NCI-H1930 (cell line): ENCODE measurements around the gene GOLGA6L9.
"Not testable (repeated sequence)": the region's sequence is repeated elsewhere in the genome, so short reads cannot be mapped to it uniquely, and the experiment has no call there.

Experiments
- DNase-seq, 2 experiments: peaks; one replicate each; lab custom pipeline; 2025; lab: John Stamatoyannopoulos, UW

The GOLGA6L9 gene

DNA sequence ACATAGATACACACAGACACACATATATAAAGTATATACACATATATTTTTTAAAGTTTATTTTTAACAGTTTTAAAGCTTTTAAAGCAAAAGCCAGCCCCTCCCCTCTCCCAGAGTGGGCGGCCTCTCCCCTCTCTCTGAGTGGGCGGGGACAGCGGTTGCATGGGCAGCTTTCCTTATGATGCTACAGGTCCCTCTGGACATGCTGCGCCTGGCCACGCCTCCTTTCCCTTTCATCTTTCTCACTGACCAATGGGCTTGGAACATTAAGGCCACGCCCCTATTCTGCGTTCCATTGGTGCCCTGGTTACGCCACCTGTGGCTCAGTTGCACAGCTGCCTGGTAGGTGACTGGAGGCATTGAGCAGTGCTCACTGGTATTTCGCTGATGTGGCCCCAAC lies at the start of gene GOLGA6L9:
TSS of gene GOLGA6L9 (plus strand) at position 124 of the 400 bp plus-strand sequence. CDS start at position 388, 264 bp downstream.
- not testable (repeated sequence) for DNase-seq

- DNase-seq = not testable (repeated sequence)
Observed at GRCh38 chr15:82381330-82381955, 48.2 kb upstream of the GOLGA6L9 start.

GRCh38 chr15:82387209-82387608 lies 42.4 kb upstream of the GOLGA6L9 start:
- not testable (repeated sequence) for DNase-seq

DNA sequence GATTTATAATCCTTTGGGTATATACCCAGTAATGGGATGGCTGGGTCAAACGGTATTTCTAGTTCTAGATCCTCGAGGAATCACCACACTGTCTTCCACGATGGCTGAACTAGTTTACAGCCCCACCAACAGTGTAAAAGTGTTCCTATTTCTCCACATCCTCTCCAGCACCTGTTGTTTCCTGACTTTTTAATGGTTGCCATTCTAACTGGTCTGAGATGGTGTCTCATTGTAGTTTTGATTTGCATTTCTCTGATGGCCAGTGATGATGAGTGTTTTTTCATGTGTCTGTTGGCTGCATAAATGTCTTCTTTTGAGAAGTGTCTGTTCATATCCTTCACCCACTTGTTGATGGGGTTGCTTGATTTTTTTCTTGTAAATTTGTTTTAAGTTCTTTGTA lies 39.5 kb upstream of the GOLGA6L9 start:
- DNase-seq = not testable (repeated sequence)

DNA sequence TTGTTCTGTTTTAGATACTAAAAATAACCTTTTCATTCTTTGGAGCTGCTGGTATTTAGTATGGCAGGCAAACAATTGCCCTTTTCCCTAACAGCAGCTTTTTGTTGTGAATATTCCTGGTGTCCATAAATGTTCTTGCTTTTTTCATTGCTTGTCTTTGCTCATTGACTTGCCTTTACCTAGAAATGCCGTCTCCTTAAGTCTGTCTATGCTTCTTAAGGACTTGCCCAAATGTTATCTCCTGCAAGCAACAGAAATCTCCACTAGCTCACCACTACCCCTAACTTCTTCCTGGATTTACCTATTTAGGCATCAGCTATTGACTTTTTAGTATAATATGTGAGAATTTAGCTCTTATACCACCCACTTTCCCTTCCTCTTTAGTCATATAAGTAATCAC lies 37.5 kb upstream of the GOLGA6L9 start:
- not testable (repeated sequence) for DNase-seq

GRCh38 chr15:82393671-82394070 lies 35.9 kb upstream of the GOLGA6L9 start:
- DNase-seq = no peak

DNA sequence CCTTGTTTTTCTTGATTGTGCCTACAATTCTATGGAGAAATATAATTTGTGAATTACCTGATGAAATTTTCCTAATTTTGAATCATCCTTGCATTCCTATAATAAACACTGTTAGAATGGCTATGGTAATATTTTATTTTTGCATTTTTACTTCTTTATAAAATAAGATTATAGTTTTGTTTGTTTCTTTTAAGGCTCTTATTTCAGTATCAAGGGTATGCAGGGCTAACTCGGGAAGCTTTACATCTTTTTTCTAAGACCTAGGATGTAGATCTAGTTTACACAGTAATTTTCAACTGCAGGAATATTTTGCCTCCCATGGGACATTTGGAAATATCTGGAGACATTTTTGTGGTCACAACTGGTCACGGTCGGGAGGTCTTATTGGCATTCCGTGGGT lies 33.8 kb upstream of the GOLGA6L9 start:
- not testable (repeated sequence) for DNase-seq

- DNase-seq = no peak
Observed at GRCh38 chr15:82397817-82398216, 31.8 kb upstream of the GOLGA6L9 start.

DNA sequence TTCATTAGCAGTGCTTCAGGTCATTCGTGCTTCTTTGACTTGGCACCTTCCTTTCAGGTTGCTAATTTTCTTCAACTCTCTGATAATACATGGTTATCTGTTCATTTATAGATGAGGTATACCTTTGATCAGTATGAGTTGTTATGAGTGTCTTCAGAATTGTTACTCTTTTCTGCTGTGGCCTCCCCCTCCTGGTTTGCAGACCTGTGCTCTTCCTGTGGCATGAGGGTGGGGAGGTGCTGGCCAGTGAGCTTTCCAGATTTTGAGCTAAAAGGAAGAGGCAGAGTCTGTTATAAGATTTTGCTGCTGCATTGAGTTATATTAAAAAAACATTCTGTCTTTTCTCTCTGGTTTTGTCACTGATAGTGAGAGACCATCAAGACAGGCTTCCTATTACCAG lies 30.8 kb upstream of the GOLGA6L9 start:
- no peak for DNase-seq

DNA sequence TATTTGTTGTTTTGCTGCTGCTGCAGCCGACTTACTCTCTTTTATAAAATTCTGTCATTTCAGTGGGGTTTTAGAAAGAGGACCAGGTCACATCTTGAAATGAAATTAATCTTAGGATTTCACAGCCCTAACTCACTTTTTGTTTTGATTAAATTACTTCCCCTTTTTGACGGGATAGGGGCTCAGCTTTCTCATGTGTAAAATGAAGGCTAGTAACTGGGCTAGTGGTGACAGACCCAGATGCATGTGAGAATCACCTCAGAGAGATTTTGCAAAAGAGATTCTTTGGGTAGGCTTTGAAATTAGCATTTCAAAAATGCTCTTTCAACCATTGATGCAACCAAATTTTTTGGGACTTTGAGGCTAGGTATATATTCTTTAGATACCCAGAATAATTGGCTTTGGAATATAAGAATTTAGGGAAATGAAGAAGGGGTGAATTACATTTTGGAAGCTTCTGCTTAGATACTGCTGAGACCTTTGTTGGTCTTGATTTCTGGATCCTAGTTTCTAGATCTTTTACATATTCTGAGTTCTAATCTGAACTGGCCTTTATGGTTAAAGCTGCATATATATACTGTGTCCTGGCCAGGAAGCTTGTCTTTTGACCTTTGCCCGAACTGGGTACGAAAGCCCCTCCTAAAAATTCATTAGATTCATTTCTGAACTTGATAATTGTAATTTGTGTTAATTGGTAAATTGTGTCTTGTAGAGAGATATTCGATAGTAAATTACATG lies 30.1 kb upstream of the GOLGA6L9 start:
- DNase-seq = not testable (repeated sequence)

GRCh38 chr15:82401918-82402317 lies 27.7 kb upstream of the GOLGA6L9 start:
- not testable (repeated sequence) for DNase-seq

GRCh38 chr15:82402341-82402740 lies 27.3 kb upstream of the GOLGA6L9 start:
- DNase-seq = not testable (repeated sequence)

DNA sequence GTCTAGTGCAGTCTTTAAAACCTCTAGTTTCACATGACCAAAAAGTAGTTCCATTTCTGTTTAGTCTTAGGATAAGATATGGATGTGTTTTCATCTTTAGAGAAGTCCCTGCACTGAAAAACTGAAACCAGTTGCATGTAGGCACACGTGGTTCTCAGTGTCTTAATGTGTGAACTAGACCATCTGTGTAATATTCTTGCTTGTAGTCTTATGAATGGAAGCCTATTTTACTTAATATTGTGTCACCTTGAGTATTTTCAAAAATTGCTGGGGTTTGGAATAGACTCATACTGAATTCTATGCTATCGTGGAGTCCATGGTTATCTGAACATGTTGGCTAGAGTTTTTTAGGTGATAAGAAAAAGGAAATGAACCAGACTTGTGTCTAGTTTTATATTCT lies 23.4 kb upstream of the GOLGA6L9 start:
- DNase-seq = not testable (repeated sequence)

GRCh38 chr15:82410306-82410705 lies 19.3 kb upstream of the GOLGA6L9 start:
- DNase-seq = not testable (repeated sequence)

- not testable (repeated sequence) for DNase-seq
Observed at GRCh38 chr15:82411595-82411994, 18.0 kb upstream of the GOLGA6L9 start.

GRCh38 chr15:82414525-82415191 lies 15.0 kb upstream of the GOLGA6L9 start:
- DNase-seq = not testable (repeated sequence)

- not testable (repeated sequence) for DNase-seq
Observed at GRCh38 chr15:82420516-82420915, 9.1 kb upstream of the GOLGA6L9 start.

DNA sequence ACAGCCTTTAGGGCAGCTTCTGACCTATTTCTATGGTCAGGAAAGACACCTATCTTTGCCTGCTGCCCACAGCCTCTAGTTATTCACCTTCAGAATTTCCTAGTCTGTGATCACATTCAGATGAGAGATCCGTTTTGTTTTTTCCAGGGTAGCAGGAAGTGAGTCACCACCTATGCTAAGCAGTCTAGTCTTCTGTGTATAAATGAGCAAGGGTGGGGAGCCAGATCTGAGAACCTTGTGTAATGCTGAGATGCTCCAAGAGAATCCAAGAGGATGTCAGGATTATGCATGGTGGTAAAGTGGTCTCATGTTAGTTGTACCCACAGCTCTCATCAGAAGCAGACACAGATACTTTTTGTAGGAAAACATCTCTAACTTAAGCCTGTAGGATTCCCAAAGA lies 8.7 kb upstream of the GOLGA6L9 start:
- DNase-seq = not testable (repeated sequence)

- not testable (repeated sequence) for DNase-seq
Observed at GRCh38 chr15:82427117-82427516, 2.5 kb upstream of the GOLGA6L9 start.

- DNase-seq = not testable (repeated sequence)
Observed at GRCh38 chr15:82445420-82445819, 15.8 kb downstream of the GOLGA6L9 start.

DNA sequence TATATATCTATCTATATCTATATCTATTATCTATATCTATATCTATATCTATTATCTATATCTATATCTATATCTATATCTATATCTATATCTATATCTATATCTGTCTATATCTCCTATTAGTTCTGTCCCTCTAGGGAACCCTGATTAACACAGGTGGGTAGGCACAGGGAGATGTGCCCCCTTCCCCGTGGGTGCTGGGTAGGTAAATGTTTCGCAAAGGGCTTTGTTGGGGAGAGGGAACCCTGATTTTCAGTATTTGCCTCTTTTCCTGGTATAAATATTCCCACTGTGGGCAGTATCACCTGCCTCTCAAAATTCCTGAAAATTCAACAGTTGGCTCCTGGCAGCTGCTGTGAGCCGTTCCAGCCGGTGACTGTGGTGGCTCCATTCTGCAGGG lies 27.7 kb downstream of the GOLGA6L9 start:
- DNase-seq = not testable (repeated sequence)

GRCh38 chr15:82465629-82466028 lies 36.0 kb downstream of the GOLGA6L9 start:
- not testable (repeated sequence) for DNase-seq

DNA sequence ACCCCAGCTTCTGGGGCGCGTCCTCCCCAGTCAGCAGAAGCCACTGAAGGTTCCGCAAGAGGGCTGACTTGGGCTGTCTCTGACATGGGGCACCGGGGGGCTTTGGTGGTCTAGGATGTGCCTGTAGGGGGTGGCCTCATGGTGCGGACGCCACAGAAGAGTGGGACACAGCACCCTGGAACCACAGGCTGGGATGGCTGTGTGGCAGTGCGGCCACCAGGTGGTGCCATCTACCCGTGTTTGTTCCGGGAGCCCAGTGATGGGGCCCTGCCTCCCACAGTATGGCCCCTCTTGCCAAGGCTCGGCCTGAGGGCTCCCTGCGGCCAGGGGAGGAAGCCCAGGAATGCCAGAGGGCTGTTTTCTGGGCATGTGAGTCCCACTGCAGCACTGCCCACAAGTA lies 38.6 kb downstream of the GOLGA6L9 start:
- DNase-seq = not testable (repeated sequence)
